ENCODE data around the gene PPP1CB. TPM values are rescaled to one million over a fixed set of nuclear protein-coding genes. Genes with fewer than 3 reads are reported as not detected.

PPP1CB gene
- total and polyA plus RNA-seq, 8 donors: 72.5 to 458 (median 204) TPM

- Histone ChIP-seq H3K4me3 (peak within 1 kb of the TSS; percentile 53 to 60 (median 54)), H3K4me1 (peaks cover 11 to 24% (median 15%) of the 10 kb centered on the region in 4 donors), H3K27ac (peak within 1 kb of the TSS in 2 of 5 donors; percentile 54 to 73), H3K27me3 (no peaks in the 10 kb centered on the region), H3K36me3 (peaks cover 0 to 16% (median 16%) of the 10 kb centered on the region in 4 donors), H3K9me3 (no peaks in the 10 kb centered on the region)
- peak; percentile 76 to 91 for DNase-seq
- TF ChIP-seq POLR2AphosphoS5 (IDR thresholded peaks at IDR 0.05): peak in 2 of 3 donors; percentile 2 to 3
- TF ChIP-seq CTCF (IDR thresholded peaks at IDR 0.05): no peak
- no peak for TF ChIP-seq EP300 (IDR thresholded peaks at IDR 0.05)
- TF ChIP-seq POLR2A (IDR thresholded peaks at IDR 0.05): no peak
- 0 to 6% (median 5%) methylated on average over 8 to 97 of the region's 97 CpGs for WGBS, 5 donors
- intact Hi-C loops (cut with DNase I; ENCODE audit: low total_unique reads): no loop called here
Observed at GRCh38 chr2:28810384-28811285, 59.0 kb downstream of the PPP1CB start, which contains the start of gene SPDYA. Gene SPDYA (plus strand): TSS chr2:28810834. CDS start chr2:28816015, 5,181 bp downstream.

- Histone ChIP-seq H3K36me3 (no peaks in the 10 kb centered on the region), H3K4me3 (no peak overlapping the region), H3K27ac (no peak overlapping the region), H3K4me1 (peaks cover 0 to 6% (median 3%) of the 10 kb centered on the region in 4 donors), H3K27me3 (no peaks in the 10 kb centered on the region), H3K9me3 (no peaks in the 10 kb centered on the region)
- no peak for TF ChIP-seq POLR2A (IDR thresholded peaks at IDR 0.05)
- no peak for TF ChIP-seq CTCF (IDR thresholded peaks at IDR 0.05)
- TF ChIP-seq POLR2AphosphoS5 (IDR thresholded peaks at IDR 0.05): no peak
- no peak for TF ChIP-seq EP300 (IDR thresholded peaks at IDR 0.05)
- 81 to 91% (median 90%) methylated on average over 3 of the region's 3 CpGs for WGBS, 5 donors
- intact Hi-C loops (cut with DNase I; ENCODE audit: low total_unique reads): no loop called here
- no peak for DNase-seq
Observed at GRCh38 chr2:28818053-28818452, 66.4 kb downstream of the PPP1CB start.

- Histone ChIP-seq H3K4me1 (peaks cover 0 to 6% (median 3%) of the 10 kb centered on the region in 4 donors), H3K27ac (no peak overlapping the region), H3K4me3 (no peak overlapping the region), H3K36me3 (no peaks in the 10 kb centered on the region), H3K27me3 (peaks cover 0 to 7% (median 0%) of the 10 kb centered on the region in 3 donors), H3K9me3 (no peaks in the 10 kb centered on the region)
- intact Hi-C loops (cut with DNase I; ENCODE audit: low total_unique reads): loop anchor here (10.0 kb wide), 1 partner anchor 373 kb away; no protein-coding TSS in a partner anchor
- DNase-seq: peak; percentile 46 to 81
- WGBS, 5 donors: 1 to 6% (median 3%) methylated on average over 8 of the region's 8 CpGs
- TF ChIP-seq POLR2A (IDR thresholded peaks at IDR 0.05): no peak
- TF ChIP-seq CTCF (IDR thresholded peaks at IDR 0.05): peak in 5 of 7 experiments; percentile 53 to 72 (median 63)
- TF ChIP-seq POLR2AphosphoS5 (IDR thresholded peaks at IDR 0.05): no peak
- no peak for TF ChIP-seq EP300 (IDR thresholded peaks at IDR 0.05)
Observed at GRCh38 chr2:28821295-28821958, 69.8 kb downstream of the PPP1CB start.

GRCh38 chr2:28822036-28822435, 70.4 kb downstream of the PPP1CB start:
- no peak for TF ChIP-seq EP300 (IDR thresholded peaks at IDR 0.05)
- no peak for TF ChIP-seq CTCF (IDR thresholded peaks at IDR 0.05)
- TF ChIP-seq POLR2A (IDR thresholded peaks at IDR 0.05): no peak
- TF ChIP-seq POLR2AphosphoS5 (IDR thresholded peaks at IDR 0.05): no peak
- H3K9me3 ChIP-seq: no peaks in the 10 kb centered on the region
- intact Hi-C loops (cut with DNase I; ENCODE audit: low total_unique reads): loop anchor here (10.0 kb wide), 1 partner anchor 373 kb away; no protein-coding TSS in a partner anchor
- peaks cover 0 to 6% (median 3%) of the 10 kb centered on the region in 4 donors for H3K4me1 ChIP-seq
- no peak overlapping the region for H3K27ac ChIP-seq
- no peak overlapping the region for H3K4me3 ChIP-seq
- H3K27me3 ChIP-seq: peaks cover 0 to 7% (median 0%) of the 10 kb centered on the region in 3 donors
- no peaks in the 10 kb centered on the region for H3K36me3 ChIP-seq
- DNase-seq: no peak
